H1 (cell line): ENCODE results near the gene CSHL1. TPM values are rescaled to one million over a fixed set of nuclear protein-coding genes. Genes with fewer than 3 reads are reported as not detected.

ENCODE experiments used
- CTCF ChIA-PET: fragments of 300-600 bp; sonication (Branson Sonifier 250); formaldehyde crosslinking; loops from one replicate; lab custom pipeline; 2021; ENCODE audit not compliant: partially characterized antibody; lab: Charles Lee
- POLR2A ChIA-PET: fragments of 300-600 bp; sonication (Branson Sonifier 250); formaldehyde crosslinking; loops from one replicate; lab custom pipeline; 2021; ENCODE audit warnings: inconsistent platforms; ENCODE audit not compliant: partially characterized antibody; lab: Charles Lee
- DNase-seq, 2 experiments: peaks; one replicate each; pipeline versions ENCODE4 v3.0.0 to v3.0.0-alpha.2; 2010 to 2022; ENCODE audit warnings: low spot score in 2 of 2, low read depth in 1 of 2, mixed read lengths in 1 of 2
- FAIRE-seq: peaks from 2 replicates; lab custom pipeline; 2011; peaks lifted over from hg19 to GRCh38; lab: Jason Lieb, UNC
- H2AFZ ChIP-seq: 2 replicates; pipeline ENCODE4 v1.8.1; 2012; ENCODE audit warnings: low read length, inconsistent platforms
- H2AK5ac ChIP-seq: 2 replicates; pipeline ENCODE4 v1.6.1; 2013; ENCODE audit warnings: low read depth, low read length
- H2BK120ac ChIP-seq: replicated peaks from 2 replicates; pipeline ENCODE3; 2013; ENCODE audit warnings: low read depth, low read length, inconsistent platforms
- H2BK12ac ChIP-seq: 2 replicates; pipeline ENCODE4 v1.6.1; 2013; ENCODE audit warnings: low read depth, low read length
- H2BK15ac ChIP-seq: 2 replicates; pipeline ENCODE4 v1.6.1; 2013; ENCODE audit warnings: low read length
- H2BK20ac ChIP-seq: 2 replicates; pipeline ENCODE4 v1.6.1; 2013; ENCODE audit warnings: low read length
- H2BK5ac ChIP-seq: 2 replicates; pipeline ENCODE4 v1.6.1; 2013; ENCODE audit warnings: low read depth, low read length
- H3K14ac ChIP-seq: 2 replicates; pipeline ENCODE4 v1.6.1; 2013; ENCODE audit warnings: inconsistent platforms; ENCODE audit not compliant: insufficient read length
- H3K18ac ChIP-seq: 2 replicates; pipeline ENCODE4 v1.6.1; 2013; ENCODE audit warnings: low read length; ENCODE audit errors: extremely low read depth
- H3K23ac ChIP-seq: 2 replicates; pipeline ENCODE4 v1.6.1; 2013; ENCODE audit warnings: inconsistent platforms; ENCODE audit not compliant: insufficient read length
- H3K23me2 ChIP-seq: 2 replicates; pipeline ENCODE4 v1.6.1; 2013; ENCODE audit warnings: low read depth, low read length
- H3K27ac ChIP-seq: 2 replicates; pipeline ENCODE4 v1.6.1; 2011; ENCODE audit warnings: low read depth, low read length, inconsistent platforms
- H3K27me3 ChIP-seq, 4 experiments: replicated peaks in 1 of 4; 1 replicate in 1 of 4; 2 replicates in 3 of 4; pipeline versions ENCODE4 v1.6.1 to v1.8.1; 2011 to 2013; ENCODE audit warnings: low read length in 3 of 4, mild to moderate bottlenecking in 3 of 4, inconsistent platforms in 2 of 4, mixed read lengths in 2 of 4, moderate library complexity in 1 of 4; ENCODE audit not compliant: control insufficient read depth in 3 of 4, insufficient read depth in 3 of 4; ENCODE audit errors: extremely low read depth in 1 of 4
- H3K36me3 ChIP-seq, 4 experiments: 2 replicates each; pipeline versions ENCODE4 v1.6.1 to v1.8.1; 2011 to 2013; ENCODE audit warnings: mild to moderate bottlenecking in 4 of 4, low read length in 3 of 4, moderate library complexity in 2 of 4, control low read depth in 1 of 4, inconsistent platforms in 1 of 4; ENCODE audit not compliant: insufficient read depth in 4 of 4, control insufficient read depth in 2 of 4
- H3K4ac ChIP-seq: replicated peaks from 2 replicates; pipeline ENCODE3; 2013; ENCODE audit warnings: low read length, low read depth, mixed read lengths, inconsistent platforms; ENCODE audit not compliant: insufficient read length
- H3K4me1 ChIP-seq, 4 experiments: replicated peaks in 1 of 4; 1 replicate in 1 of 4; 2 replicates in 3 of 4; pipeline versions ENCODE4 v1.6.1 to v1.8.1; 2011 to 2013; ENCODE audit warnings: low read length in 3 of 4, inconsistent platforms in 2 of 4, mixed read lengths in 1 of 4; ENCODE audit not compliant: insufficient read depth in 4 of 4, control insufficient read depth in 3 of 4
- H3K4me2 ChIP-seq, 2 experiments: 2 replicates each; pipeline versions ENCODE4 v1.6.1 to v1.8.1; 2011 to 2013; ENCODE audit warnings: low read depth in 2 of 2, low read length in 2 of 2, control low read depth in 1 of 2, inconsistent platforms in 1 of 2, mild to moderate bottlenecking in 1 of 2; ENCODE audit not compliant: insufficient read depth in 1 of 2
- H3K4me3 ChIP-seq, 4 experiments: fragments of 200-600, 300-600 bp in 1 of 4; sonication (generic), shearing (Covaris generic), sonication (Bioruptor Twin) in 1 of 4; 2 replicates each; pipeline versions ENCODE4 v1.5.1 to v1.8.1; 2011 to 2016; ENCODE audit warnings: low read length in 4 of 4, low read depth in 3 of 4, control low read depth in 2 of 4, inconsistent platforms in 2 of 4, mild to moderate bottlenecking in 2 of 4, mixed read lengths in 1 of 4, moderate library complexity in 1 of 4; ENCODE audit not compliant: insufficient read depth in 2 of 4; ENCODE audit errors: extremely low read depth in 1 of 4
- H3K56ac ChIP-seq: replicated peaks from 2 replicates; pipeline ENCODE3; 2013; ENCODE audit warnings: low read depth, mild to moderate bottlenecking, mixed read lengths, low read length, inconsistent platforms; ENCODE audit not compliant: insufficient read length
- H3K79me1 ChIP-seq: 2 replicates; pipeline ENCODE4 v1.6.1; 2013; ENCODE audit warnings: low read depth, low read length, control low read depth
- H3K79me2 ChIP-seq, 2 experiments: 2 replicates each; pipeline versions ENCODE4 v1.6.1 to v1.8.1; 2012 to 2013; ENCODE audit warnings: low read length in 2 of 2, mild to moderate bottlenecking in 2 of 2, inconsistent platforms in 1 of 2; ENCODE audit not compliant: insufficient read depth in 2 of 2, control insufficient read depth in 1 of 2
- H3K9ac ChIP-seq, 4 experiments: replicated peaks in 1 of 4; 1 replicate in 1 of 4; 2 replicates in 3 of 4; pipeline versions ENCODE4 v1.6.1 to v1.8.1; 2011 to 2013; ENCODE audit warnings: low read depth in 3 of 4, low read length in 3 of 4, control low read depth in 2 of 4, mild to moderate bottlenecking in 2 of 4, moderate library complexity in 2 of 4, inconsistent platforms in 1 of 4; ENCODE audit errors: extremely low read depth in 1 of 4
- H3K9me3 ChIP-seq, 2 experiments: 2 replicates each; pipeline versions ENCODE4 v1.6.1 to v1.8.1; 2012 to 2013; ENCODE audit warnings: mild to moderate bottlenecking in 2 of 2, moderate library complexity in 2 of 2, control low read depth in 1 of 2, inconsistent platforms in 1 of 2, low read depth in 1 of 2, low read length in 1 of 2, mixed read lengths in 1 of 2; ENCODE audit not compliant: insufficient read depth in 2 of 2
- H4K20me1 ChIP-seq, 2 experiments: replicated peaks in 1 of 2; 2 replicates each; pipeline versions ENCODE3 to v1.8.1; 2011 to 2013; ENCODE audit warnings: inconsistent platforms in 2 of 2, low read length in 2 of 2, mild to moderate bottlenecking in 1 of 2; ENCODE audit not compliant: insufficient read depth in 2 of 2, control insufficient read depth in 1 of 2
- H4K5ac ChIP-seq: 2 replicates; pipeline ENCODE4 v1.6.1; 2013; ENCODE audit warnings: low read length, low read depth, mixed read lengths, inconsistent platforms; ENCODE audit not compliant: insufficient read length
- H4K8ac ChIP-seq: 2 replicates; pipeline ENCODE4 v1.8.0; 2013; ENCODE audit warnings: mild to moderate bottlenecking, moderate library complexity, low read length, inconsistent platforms; ENCODE audit not compliant: insufficient read depth; ENCODE audit errors: extremely low read depth
- H4K91ac ChIP-seq: replicated peaks from 2 replicates; pipeline ENCODE3; 2013; ENCODE audit warnings: low read length, mixed read lengths, inconsistent platforms; ENCODE audit not compliant: insufficient read length
- BACH1 ChIP-seq: IDR thresholded peaks from 2 replicates; pipeline ENCODE4 v1.6.1; 2012; ENCODE audit warnings: low read length, improper control_type of control experiment
- CBX8 ChIP-seq: fragments of 300-800, 300-1000 bp; sonication (generic); IDR thresholded peaks from 2 replicates; pipeline ENCODE4 v1.7.1; 2016; ENCODE audit warnings: low read depth, low read length, borderline replicate concordance
- CHD1 ChIP-seq: IDR thresholded peaks from 2 replicates; pipeline ENCODE4 v1.6.1; 2012; ENCODE audit warnings: low read depth, low read length, improper control_type of control experiment
- CREB1 ChIP-seq: IDR thresholded peaks from 2 replicates; pipeline ENCODE4 v1.6.1; 2012; ENCODE audit warnings: inconsistent platforms
- EZH2 ChIP-seq: fragments of 200-600 bp; sonication (generic); IDR thresholded peaks from 2 replicates; pipeline ENCODE4 v1.7.1; 2012; ENCODE audit warnings: low read depth, mild to moderate bottlenecking, moderate library complexity, low read length, inconsistent platforms; ENCODE audit not compliant: severe bottlenecking
- MAFK ChIP-seq: IDR thresholded peaks from 2 replicates; pipeline ENCODE4 v1.6.1; 2012; ENCODE audit warnings: low read depth, mild to moderate bottlenecking, improper control_type of control experiment, low read length
- RAD21 ChIP-seq, 2 experiments: IDR thresholded peaks in 1 of 2; conservative IDR thresholded peaks in 1 of 2; 2 replicates each; pipeline ENCODE4 v1.6.1; 2011; ENCODE audit warnings: low read depth in 2 of 2, low read length in 2 of 2, improper control_type of control experiment in 1 of 2, inconsistent platforms in 1 of 2, mild to moderate bottlenecking in 1 of 2, moderate library complexity in 1 of 2
- SAP30 ChIP-seq: fragments of 300-600 bp; sonication (generic); IDR thresholded peaks from 2 replicates; pipeline ENCODE4 v1.7.1; 2012; ENCODE audit warnings: low read length, moderate library complexity, mild to moderate bottlenecking, inconsistent platforms; ENCODE audit not compliant: insufficient read depth, insufficient replicate concordance
- WGBS, 2 experiments: shearing (Covaris generic) in 1 of 2; methylation state at CpG; one replicate each; pipeline versions ENCODE4 v1.1.6 to v1.1.7; 2013 to 2015; ENCODE audit warnings: low lambda C conversion rate in 2 of 2, mixed read lengths in 2 of 2, inconsistent platforms in 1 of 2, low coverage in 1 of 2, missing lambda C conversion rate in 1 of 2; ENCODE audit not compliant: insufficient replicate concordance in 2 of 2, insufficient coverage in 1 of 2, insufficient read length in 1 of 2; ENCODE audit errors: extremely low coverage in 1 of 2, missing lambda C conversion rate in 1 of 2; 5-methylcytosine and 5-hydroxymethylcytosine counted together
- polyA plus RNA-seq, 7 experiments: library from polyadenylated mRNA; depleted of rRNA in 3 of 7; stranded (reverse) in 5 of 7; unstranded in 2 of 7; fragments of >200 nt in 5 of 7; fragments of 200-250 nt in 2 of 7; gene quantifications; 1 replicate in 5 of 7; 2 replicates in 1 of 7; 4 replicates in 1 of 7; pipeline versions ENCODE4 v1.2.1 to v1.2.3, GENCODE V29; 2011 to 2013; ENCODE audit warnings: missing spikeins in 2 of 7, mixed read lengths in 2 of 7
- total RNA-seq: library from RNA; stranded (reverse); fragmentation: NEBNext Ultra II Directional; extraction: Animal tissue kit (Norgen Biotek cat#: 25700); gene quantifications from 2 replicates; pipeline ENCODE4 v1.2.1, GENCODE V29; 2021
- TF ChIP-seq, protein P1 (sequence below), 3 experiments: IDR thresholded peaks; 1 replicate in 2 of 3; 2 replicates in 1 of 3; pipeline versions ENCODE4 v1.5.1 to v1.6.1; 2011; ENCODE audit warnings: low read length in 3 of 3, mild to moderate bottlenecking in 3 of 3, inconsistent platforms in 2 of 3, low read depth in 1 of 3, moderate library complexity in 1 of 3; ENCODE audit not compliant: insufficient read depth in 1 of 3; ENCODE audit errors: control extremely low read depth in 1 of 3

CSHL1 gene
- total and polyA plus RNA-seq, 2 of the 8 experiments (the other 6 are each of a cell fraction or from before 2014, with no cell fraction given), result not detected

DNA sequence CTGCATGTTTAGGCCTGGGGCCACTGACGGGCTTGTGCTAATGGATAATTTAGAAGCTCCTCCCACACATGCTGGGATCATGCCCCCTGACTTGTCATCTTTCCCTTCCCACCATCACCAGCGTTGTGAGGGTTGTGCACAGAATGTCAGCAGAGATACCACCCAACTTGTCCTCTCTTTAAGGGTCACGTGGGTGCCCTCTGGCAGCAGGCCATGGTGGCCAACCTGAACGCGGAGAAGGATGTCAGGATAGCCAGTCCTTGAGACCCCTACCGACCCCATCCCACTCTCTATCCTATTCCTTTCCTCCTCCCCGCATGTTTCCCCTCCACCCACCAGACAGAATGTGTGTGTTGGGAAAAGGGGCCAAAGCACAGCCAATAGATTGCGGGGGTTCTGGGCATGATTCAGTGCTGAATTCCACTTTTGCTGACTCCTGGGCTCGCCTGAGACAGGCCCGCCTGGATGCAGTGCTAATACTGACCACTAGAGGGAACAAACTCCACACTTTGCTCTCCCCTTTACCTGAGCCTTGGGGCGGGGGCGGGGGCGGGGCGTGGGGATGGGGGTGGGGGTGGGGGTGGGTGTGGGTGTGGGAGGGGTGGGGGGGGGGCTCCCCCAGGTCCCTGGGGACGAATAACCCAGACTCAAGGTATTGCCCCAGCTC lies 29.0 kb downstream of the CSHL1 start, which contains the start of gene GH2:
TSS of gene GH2 (minus strand) at position 10 of the 667 bp plus-strand sequence. CDS start 143 bp downstream, outside the sequence.
- Histone ChIP-seq H3K18ac (peak within 1 kb of the TSS; percentile 75), H3K4me1 (peaks cover 3 to 15% (median 8%) of the 10 kb centered on the region in 4 experiments), H2BK5ac (no peak within 1 kb of the TSS), H3K79me2 (no peaks in the 10 kb centered on the region), H3K4ac (no peak within 1 kb of the TSS), H2AFZ (peak within 1 kb of the TSS; percentile 97), H3K36me3 (no peaks in the 10 kb centered on the region), H2AK5ac (no peak within 1 kb of the TSS), H3K4me3 (peak within 1 kb of the TSS in 2 of 4 experiments; percentile 2 to 33; a peak in 3 of 8 replicates), H3K56ac (no peak within 1 kb of the TSS), H3K23ac (no peak within 1 kb of the TSS), H4K5ac (no peak within 1 kb of the TSS), H4K91ac (no peak within 1 kb of the TSS), H2BK15ac (peak within 1 kb of the TSS; percentile 95), H3K23me2 (no peaks in the 10 kb centered on the region), H4K8ac (no peak within 1 kb of the TSS; the same call in 1 of the 2 replicates), H3K9me3 (no peaks in the 10 kb centered on the region), H2BK120ac (no peak within 1 kb of the TSS), H3K14ac (no peak within 1 kb of the TSS), H3K4me2 (peak within 1 kb of the TSS; percentile 39 to 41), H3K27ac (no peak within 1 kb of the TSS), H3K9ac (no peak within 1 kb of the TSS), H2BK20ac (peak within 1 kb of the TSS; percentile 86; the same call in 1 of the 2 replicates), H3K27me3 (no peaks in the 10 kb centered on the region), H3K79me1 (no peaks in the 10 kb centered on the region), H2BK12ac (peak within 1 kb of the TSS; percentile 87; the same call in 1 of the 2 replicates), H4K20me1 (no peaks in the 10 kb centered on the region)
- 55% methylated on average over 10 of the region's 15 CpGs; no CpG with 5 or more reads in 1 of the 2 experiments for WGBS, 2 experiments
- DNase-seq (peak in 1 of 2 experiments; percentile 88), FAIRE-seq (no peak)
- POLR2A ChIA-PET, result interaction anchor here (0.5 to 1.1 kb wide), 4 partner anchors 7 to 264 kb away, joined by 3 to 4 read pairs (median 4); no protein-coding TSS in a partner anchor
- CTCF ChIA-PET, result interaction anchor here (0.5 to 4.5 kb wide), 34 partner anchors 8 to 477 kb away, joined by 3 to 66 read pairs (median 4); partner anchors contain the start of genes CSHL1 and GH1
- TF ChIP-seq CBX8, result no peak
- peak; percentile 10 to 30; a peak in 2 of 4 replicates for TF ChIP-seq RAD21 (IDR thresholded peaks at IDR 0.05 in 1 of 2, conservative IDR thresholded peaks at IDR 0.05 in 1 of 2; ENCODE audit: low read depth in 2 of 2, low read length in 2 of 2)
- 0 out of 2 replicates have a peak, but pooled peaks have one; percentile 36 for TF ChIP-seq CREB1
- no peak for TF ChIP-seq CHD1
- peak; percentile 74 for TF ChIP-seq BACH1
- no peak for TF ChIP-seq EZH2
- TF ChIP-seq, protein P1, sequence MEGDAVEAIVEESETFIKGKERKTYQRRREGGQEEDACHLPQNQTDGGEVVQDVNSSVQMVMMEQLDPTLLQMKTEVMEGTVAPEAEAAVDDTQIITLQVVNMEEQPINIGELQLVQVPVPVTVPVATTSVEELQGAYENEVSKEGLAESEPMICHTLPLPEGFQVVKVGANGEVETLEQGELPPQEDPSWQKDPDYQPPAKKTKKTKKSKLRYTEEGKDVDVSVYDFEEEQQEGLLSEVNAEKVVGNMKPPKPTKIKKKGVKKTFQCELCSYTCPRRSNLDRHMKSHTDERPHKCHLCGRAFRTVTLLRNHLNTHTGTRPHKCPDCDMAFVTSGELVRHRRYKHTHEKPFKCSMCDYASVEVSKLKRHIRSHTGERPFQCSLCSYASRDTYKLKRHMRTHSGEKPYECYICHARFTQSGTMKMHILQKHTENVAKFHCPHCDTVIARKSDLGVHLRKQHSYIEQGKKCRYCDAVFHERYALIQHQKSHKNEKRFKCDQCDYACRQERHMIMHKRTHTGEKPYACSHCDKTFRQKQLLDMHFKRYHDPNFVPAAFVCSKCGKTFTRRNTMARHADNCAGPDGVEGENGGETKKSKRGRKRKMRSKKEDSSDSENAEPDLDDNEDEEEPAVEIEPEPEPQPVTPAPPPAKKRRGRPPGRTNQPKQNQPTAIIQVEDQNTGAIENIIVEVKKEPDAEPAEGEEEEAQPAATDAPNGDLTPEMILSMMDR (IDR thresholded peaks at IDR 0.05; ENCODE audit: control extremely low read depth in 1 of 3, insufficient read depth in 1 of 3, low read depth in 1 of 3, low read length in 3 of 3), result peak; percentile 59 to 76 (median 72)
- peak; percentile 65; the same call in 1 of the 2 replicates for TF ChIP-seq MAFK
- no peak for TF ChIP-seq SAP30
